GM23248 (cell line): Measurements from ENCODE around the gene RAB6A. TPM values are rescaled to one million over a fixed set of nuclear protein-coding genes. Genes with fewer than 3 reads are reported as not detected.

Source experiments
- DNase-seq: peaks from one replicate; pipeline ENCODE4 v3.0.0-alpha.2; 2015
- H2AFZ ChIP-seq: fragments of 200-600 bp; sonication (generic); 2 replicates; pipeline ENCODE4 v1.6.1; 2016; ENCODE audit warnings: antibody characterized with exemption
- H3F3A ChIP-seq: fragments of 200-600 bp; sonication (generic); 2 replicates; pipeline ENCODE4 v1.6.1; 2016; ENCODE audit warnings: mild to moderate bottlenecking, antibody characterized with exemption, mixed run types; ENCODE audit not compliant: insufficient read depth
- H3K27ac ChIP-seq: fragments of 200-600 bp; sonication (generic); 2 replicates; pipeline ENCODE4 v1.5.1; 2016; ENCODE audit warnings: mild to moderate bottlenecking
- H3K27me3 ChIP-seq: fragments of 200-600 bp; sonication (generic); replicated peaks from 2 replicates; pipeline ENCODE4 v1.6.1; 2016; ENCODE audit warnings: mild to moderate bottlenecking; ENCODE audit not compliant: insufficient read depth
- H3K36me3 ChIP-seq: fragments of 200-600 bp; sonication (generic); 2 replicates; pipeline ENCODE4 v1.6.1; 2016; ENCODE audit warnings: low read depth, mild to moderate bottlenecking
- H3K4me1 ChIP-seq: fragments of 200-600 bp; sonication (generic); 2 replicates; pipeline ENCODE4 v1.6.1; 2016; ENCODE audit warnings: mild to moderate bottlenecking; ENCODE audit not compliant: insufficient read depth
- H3K4me2 ChIP-seq: fragments of 200-600 bp; sonication (generic); one replicate; pipeline ENCODE4 v1.6.1; 2016; ENCODE audit warnings: mild to moderate bottlenecking; ENCODE audit not compliant: unreplicated experiment
- H3K4me3 ChIP-seq: fragments of 200-600 bp; sonication (generic); 2 replicates; pipeline ENCODE4 v1.5.1; 2016; ENCODE audit warnings: mild to moderate bottlenecking
- H3K79me2 ChIP-seq: fragments of 200-600 bp; sonication (generic); 2 replicates; pipeline ENCODE4 v1.6.1; 2016; ENCODE audit warnings: mild to moderate bottlenecking; ENCODE audit not compliant: insufficient read depth
- H3K9ac ChIP-seq: fragments of 200-600 bp; sonication (generic); 2 replicates; pipeline ENCODE4 v1.6.1; 2016; ENCODE audit warnings: mild to moderate bottlenecking
- H3K9me2 ChIP-seq: fragments of 200-600 bp; sonication (generic); 2 replicates; pipeline ENCODE4 v1.6.1; 2016; ENCODE audit warnings: mixed run types, mild to moderate bottlenecking, moderate library complexity; ENCODE audit not compliant: insufficient read depth
- H3K9me3 ChIP-seq: fragments of 200-600 bp; sonication (generic); one replicate; pipeline ENCODE4 v1.6.1; 2017; ENCODE audit warnings: low read depth
- H4K20me1 ChIP-seq: fragments of 200-600 bp; sonication (generic); 2 replicates; pipeline ENCODE4 v1.6.0; 2016; ENCODE audit not compliant: insufficient read depth
- EZH2 ChIP-seq: fragments of 200-600 bp; sonication (generic); IDR thresholded peaks from 2 replicates; pipeline ENCODE4 v1.6.1; 2018; ENCODE audit warnings: antibody characterized with exemption, mild to moderate bottlenecking; ENCODE audit not compliant: insufficient read depth, poor library complexity, severe bottlenecking
- EZH2phosphoT487 ChIP-seq: fragments of 200-600 bp; sonication (generic); IDR thresholded peaks from 2 replicates; pipeline ENCODE4 v1.6.1; 2018; ENCODE audit warnings: antibody characterized with exemption, moderate library complexity, mild to moderate bottlenecking, low read depth; ENCODE audit not compliant: insufficient read depth
- WGBS, 2 experiments: methylation state at CpG; one replicate each; pipeline ENCODE4 v1.1.6; 2015 to 2017; ENCODE audit warnings: low lambda C conversion rate in 2 of 2, low coverage in 1 of 2; ENCODE audit errors: missing lambda C conversion rate in 2 of 2; 5-methylcytosine and 5-hydroxymethylcytosine counted together
- in situ Hi-C: fragments of 300-500 bp; cut with MboI; formaldehyde crosslinking; loops from 2 replicates; pipeline ENCODE4 v1.15.0; 2020
- polyA plus RNA-seq: library from polyadenylated mRNA; unstranded; fragments of >200 nt; fragmentation: Nextera tagmentation; extraction: Ambion mirVana; gene quantifications from 2 replicates; pipeline ENCODE4 v1.2.1, GENCODE V29; 2016
- total RNA-seq: library from RNA; depleted of rRNA; stranded (reverse); fragments of >200 nt; shearing (Covaris generic); gene quantifications from 2 replicates; pipeline ENCODE4 v1.2.3, GENCODE V29; 2014

Gene RAB6A
- total and polyA plus RNA-seq, 2 experiments from 2014 or later: 145 to 147 TPM

GRCh38 chr11:73729594-73730206, 31.2 kb downstream of the RAB6A start:
- Histone ChIP-seq H3F3A (peaks cover 13% of the 10 kb centered on the region), H3K27ac (no peak overlapping the region), H3K27me3 (no peaks in the 10 kb centered on the region), H3K4me1 (peaks cover 6% of the 10 kb centered on the region; the same call in 1 of the 2 replicates), H3K4me3 (no peak overlapping the region), H3K9me2 (no peaks in the 10 kb centered on the region), H3K9me3 (no peaks in the 10 kb centered on the region), H4K20me1 (peaks cover 23% of the 10 kb centered on the region), H3K4me2 (no peak overlapping the region), H3K9ac (no peak overlapping the region), H3K36me3 (peaks cover 24% of the 10 kb centered on the region; the same call in 1 of the 2 replicates), H3K79me2 (peaks cover 98% of the 10 kb centered on the region), H2AFZ (no peak overlapping the region)
- in situ Hi-C loops: no loop called here
- 95 to 99% methylated on average over 3 of the region's 3 CpGs for WGBS, 2 experiments
- peak; percentile 34 for DNase-seq
- no peak for TF ChIP-seq EZH2
- no peak for TF ChIP-seq EZH2phosphoT487

GRCh38 chr11:73728000-73728399, 32.9 kb downstream of the RAB6A start:
- Histone ChIP-seq H3K4me3 (no peak overlapping the region), H3K4me1 (no peaks in the 10 kb centered on the region), H2AFZ (no peak overlapping the region), H3K9me2 (no peaks in the 10 kb centered on the region), H3K9ac (no peak overlapping the region), H3K27me3 (no peaks in the 10 kb centered on the region), H3K9me3 (no peaks in the 10 kb centered on the region), H3F3A (peaks cover 6% of the 10 kb centered on the region; the same call in 1 of the 2 replicates), H3K4me2 (no peak overlapping the region), H4K20me1 (peaks cover 19% of the 10 kb centered on the region; the same call in 1 of the 2 replicates), H3K27ac (no peak overlapping the region), H3K36me3 (peaks cover 26% of the 10 kb centered on the region; the same call in 1 of the 2 replicates), H3K79me2 (peaks cover 98% of the 10 kb centered on the region)
- no peak for DNase-seq
- in situ Hi-C loops: no loop called here
- WGBS, 2 experiments: 72 to 79% methylated on average over 2 of the region's 2 CpGs
- no peak for TF ChIP-seq EZH2phosphoT487
- TF ChIP-seq EZH2: no peak

- H3K27me3 ChIP-seq: no peaks in the 10 kb centered on the region
These were observed 34.0 kb downstream of the RAB6A start for GRCh38 chr11:73726825-73727224.

GRCh38 chr11:73717136-73717535, 43.7 kb downstream of the RAB6A start:
- no peak overlapping the region for H3K4me3 ChIP-seq
- H3K36me3 ChIP-seq: peaks cover 50% of the 10 kb centered on the region
- H3K4me1 ChIP-seq: no peaks in the 10 kb centered on the region
- H4K20me1 ChIP-seq: 0 out of 2 replicates have a peak, but pooled peaks cover 9% of the 10 kb centered on the region
- TF ChIP-seq EZH2: no peak
- TF ChIP-seq EZH2phosphoT487: no peak
- no peak overlapping the region for H3K27ac ChIP-seq
- 97 to 99% methylated on average over 3 of the region's 3 CpGs for WGBS, 2 experiments
- H3K79me2 ChIP-seq: peaks cover 99% of the 10 kb centered on the region
- no peak for DNase-seq
- no peaks in the 10 kb centered on the region for H3K9me3 ChIP-seq
- no peaks in the 10 kb centered on the region for H3K9me2 ChIP-seq
- H3K27me3 ChIP-seq: no peaks in the 10 kb centered on the region
- H3F3A ChIP-seq: peaks cover 25% of the 10 kb centered on the region
- no peak overlapping the region for H3K4me2 ChIP-seq
- no peak overlapping the region for H3K9ac ChIP-seq
- in situ Hi-C loops: no loop called here
- no peak overlapping the region for H2AFZ ChIP-seq

More at GRCh38 chr11:73726825-73727224, 34.0 kb downstream of the RAB6A start:
- WGBS, 2 experiments: 77 to 84% methylated on average over 2 of the region's 2 CpGs
- peaks cover 19% of the 10 kb centered on the region; the same call in 1 of the 2 replicates for H4K20me1 ChIP-seq
- H3K4me3 ChIP-seq: no peak overlapping the region
- H2AFZ ChIP-seq: no peak overlapping the region
- TF ChIP-seq EZH2: no peak
- no peak for TF ChIP-seq EZH2phosphoT487
- H3K27ac ChIP-seq: no peak overlapping the region
- no peak overlapping the region for H3K9ac ChIP-seq
- peaks cover 97% of the 10 kb centered on the region for H3K79me2 ChIP-seq
- no peak for DNase-seq
- no peaks in the 10 kb centered on the region for H3K9me3 ChIP-seq
- H3K4me1 ChIP-seq: no peaks in the 10 kb centered on the region
- peaks cover 26% of the 10 kb centered on the region; the same call in 1 of the 2 replicates for H3K36me3 ChIP-seq
- in situ Hi-C loops: no loop called here
- no peak overlapping the region for H3K4me2 ChIP-seq
- no peaks in the 10 kb centered on the region for H3K9me2 ChIP-seq
- H3F3A ChIP-seq: peaks cover 6% of the 10 kb centered on the region; the same call in 1 of the 2 replicates
